ENCODE results near the gene ANG.

The ANG gene

DNA sequence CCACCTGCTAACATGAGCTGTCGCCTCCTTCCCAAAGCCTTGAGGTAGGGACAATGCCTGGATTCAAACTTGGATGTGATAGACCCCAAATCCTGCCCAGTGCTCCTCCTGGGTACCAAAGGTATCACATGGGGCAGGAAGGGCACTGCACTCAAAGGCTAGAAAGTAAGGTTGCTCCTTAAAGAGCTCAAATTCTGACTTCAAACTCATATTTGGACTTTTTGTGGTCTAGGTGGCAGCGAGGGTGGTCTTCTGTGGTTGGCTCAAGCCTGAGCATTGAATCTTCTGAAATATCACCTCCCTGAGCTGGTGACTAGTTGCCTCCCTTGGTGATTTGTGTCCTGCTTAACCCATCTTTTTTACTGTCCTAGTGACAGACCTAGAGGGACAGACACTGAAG lies 12.5 kb upstream of the ANG start:
- DNase-seq, result no peak

- DNase-seq, result peak; percentile 31
Measured at GRCh38 chr14:20679907-20680306, 8.7 kb upstream of the ANG start.

- no peak for DNase-seq
Measured at GRCh38 chr14:20680363-20680762, 8.2 kb upstream of the ANG start.

GRCh38 chr14:20680843-20681347 lies 7.7 kb upstream of the ANG start:
- no peak for DNase-seq

DNA sequence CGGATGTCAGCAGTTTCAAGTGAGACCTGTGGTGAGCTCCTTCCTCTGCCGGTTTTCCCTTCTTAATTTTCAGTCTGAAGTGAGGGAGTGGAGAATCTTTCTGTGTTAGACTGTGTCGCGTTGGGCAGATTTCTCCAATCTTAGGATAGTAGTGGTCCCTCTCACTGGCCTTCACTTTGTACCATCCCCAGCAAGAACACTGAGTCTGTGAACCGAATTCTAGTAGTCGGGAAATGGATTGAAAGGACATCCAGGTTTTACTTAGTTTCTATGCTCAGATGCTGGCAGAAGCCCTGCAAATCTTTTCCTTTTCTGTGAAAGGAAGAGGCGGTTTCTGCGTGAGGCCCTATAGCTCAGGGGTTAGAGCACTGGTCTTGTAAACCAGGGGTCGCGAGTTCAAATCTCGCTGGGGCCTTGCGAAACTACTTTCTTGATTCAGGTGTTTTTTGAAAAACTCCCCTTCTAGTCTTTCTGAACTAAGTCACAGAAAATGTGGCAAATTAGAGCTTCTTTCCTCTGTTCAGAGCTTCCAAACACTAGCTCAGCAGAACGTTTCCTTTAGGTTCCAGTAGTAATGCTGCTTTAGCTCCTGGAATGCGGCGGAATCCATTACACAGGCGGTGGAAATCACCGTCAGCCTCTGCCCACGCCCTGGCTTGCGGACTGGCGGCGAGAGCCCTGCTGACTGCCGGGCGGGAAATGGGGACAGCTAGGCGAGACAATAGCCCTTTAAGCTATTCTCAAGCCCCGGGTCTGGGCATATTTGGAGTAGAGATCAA lies 7.0 kb upstream of the ANG start:
- peak; percentile 85 for DNase-seq

- DNase-seq, result no peak
Measured at GRCh38 chr14:20682127-20682434, 6.5 kb upstream of the ANG start.

DNA sequence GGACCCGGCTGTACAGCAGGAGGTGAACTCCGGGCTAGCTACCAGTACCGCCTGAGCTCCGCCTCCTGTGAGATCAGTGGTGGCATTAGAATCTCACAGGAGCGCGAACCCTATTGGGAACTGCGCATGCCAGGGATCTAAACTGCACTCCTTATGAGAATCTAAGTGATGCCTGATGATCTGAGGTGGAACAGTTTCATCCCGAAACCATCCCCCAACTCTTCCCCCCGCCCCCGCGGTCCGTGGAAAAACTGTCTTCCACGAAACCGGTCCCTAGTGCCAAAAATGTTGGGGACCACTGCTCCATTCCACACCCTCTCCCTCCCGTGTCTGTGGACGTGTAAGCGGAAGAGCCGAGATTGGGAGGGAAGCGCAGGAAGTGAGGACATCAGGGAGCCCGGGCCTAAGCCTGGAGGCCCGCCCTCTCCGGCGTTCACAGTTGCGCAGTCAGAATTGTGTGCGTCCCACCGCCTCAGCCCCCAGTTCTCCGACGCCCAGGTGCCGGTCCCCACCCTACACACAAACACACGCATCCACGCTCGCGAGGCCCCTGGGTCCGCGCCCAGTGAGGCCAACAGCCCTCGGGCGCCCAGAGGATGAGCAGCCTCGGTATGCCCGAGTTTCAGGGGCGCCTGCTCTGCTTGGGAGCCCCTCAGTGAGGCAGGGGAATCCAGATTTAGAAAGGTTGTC lies 6.0 kb upstream of the ANG start:
- peak; percentile 84 for DNase-seq

GRCh38 chr14:20683125-20683890 lies 5.3 kb upstream of the ANG start:
- peak; percentile 81 for DNase-seq

DNA sequence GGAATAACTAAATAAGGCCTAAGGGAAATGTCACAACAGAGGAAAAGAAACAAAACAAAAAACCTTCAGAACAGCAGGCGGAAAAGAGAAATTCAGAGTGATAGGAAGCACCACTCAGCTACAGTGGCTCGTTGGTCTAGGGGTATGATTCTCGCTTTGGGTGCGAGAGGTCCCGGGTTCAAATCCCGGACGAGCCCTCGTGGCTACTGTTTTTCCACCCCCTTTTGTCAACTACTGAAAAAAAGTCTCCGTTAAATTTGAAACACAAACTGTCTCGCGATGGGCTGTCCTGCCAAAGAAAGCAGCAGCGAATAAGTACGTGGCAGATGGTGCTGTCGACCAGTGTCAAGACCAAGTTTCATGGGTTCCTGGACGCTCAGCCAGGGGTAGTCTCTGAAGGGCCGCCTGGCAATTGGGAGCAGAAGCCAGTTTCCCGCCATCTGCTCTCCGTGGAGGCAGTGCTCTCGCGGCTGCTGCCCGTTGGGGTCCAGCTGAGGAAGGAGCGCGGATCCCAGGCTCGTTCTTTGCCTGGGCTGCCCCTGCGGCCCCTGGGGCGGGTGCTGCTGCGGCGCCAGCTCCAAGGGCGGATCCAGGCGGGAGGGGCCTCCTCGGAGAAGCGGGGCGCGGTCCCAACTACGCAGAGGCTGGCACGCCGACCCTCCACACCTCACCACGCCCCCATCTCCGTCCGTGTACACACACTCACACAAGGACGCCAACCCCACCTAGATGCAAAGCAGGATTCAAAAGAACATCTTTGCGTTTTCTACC lies 4.5 kb upstream of the ANG start, which contains the start of gene RNASE4:
TSS of gene RNASE4 (plus strand) at position 670 of the 771 bp plus-strand sequence. CDS start 14,812 bp downstream, outside the sequence.
- peak; percentile 73 for DNase-seq

GRCh38 chr14:20684662-20685456 lies 3.7 kb upstream of the ANG start:
- no peak for DNase-seq

DNA sequence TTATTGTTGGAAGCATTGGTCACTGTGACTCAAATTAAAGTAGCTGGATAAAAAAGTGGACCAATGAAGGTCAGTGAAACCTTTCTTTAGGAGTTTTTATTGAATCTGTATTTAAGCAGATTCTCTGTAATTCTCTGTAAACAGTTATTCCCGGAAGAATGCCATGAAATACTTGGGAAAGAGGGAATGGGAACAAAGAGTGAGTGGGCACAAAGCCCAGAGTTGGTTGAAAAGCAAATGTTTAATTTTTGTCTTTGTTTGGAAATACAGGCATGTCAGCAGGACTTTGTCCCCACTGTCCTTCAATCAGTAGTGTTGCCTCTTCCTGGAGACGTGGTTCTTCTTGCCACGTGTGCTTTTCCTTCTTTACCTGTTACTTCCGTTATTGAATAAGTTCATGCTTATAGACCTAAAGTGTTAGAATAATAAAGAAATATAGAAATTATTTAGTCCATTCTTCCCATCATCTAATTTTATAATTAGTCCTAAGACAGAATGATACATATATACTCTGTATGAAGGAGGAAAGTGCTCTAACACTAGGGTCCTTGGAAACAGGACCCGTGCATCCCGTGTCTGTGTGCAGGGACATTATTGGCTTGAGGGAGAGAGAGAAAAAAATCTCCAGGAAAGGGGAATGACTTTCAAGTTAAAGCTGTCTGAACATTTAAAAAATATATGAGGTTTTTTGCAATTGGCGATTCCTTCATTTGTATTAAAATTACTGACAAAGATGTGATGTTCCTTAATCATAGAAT lies 2.0 kb upstream of the ANG start:
- no peak for DNase-seq

- DNase-seq, result no peak
Measured at GRCh38 chr14:20687362-20688166, 1.0 kb upstream of the ANG start.

DNA sequence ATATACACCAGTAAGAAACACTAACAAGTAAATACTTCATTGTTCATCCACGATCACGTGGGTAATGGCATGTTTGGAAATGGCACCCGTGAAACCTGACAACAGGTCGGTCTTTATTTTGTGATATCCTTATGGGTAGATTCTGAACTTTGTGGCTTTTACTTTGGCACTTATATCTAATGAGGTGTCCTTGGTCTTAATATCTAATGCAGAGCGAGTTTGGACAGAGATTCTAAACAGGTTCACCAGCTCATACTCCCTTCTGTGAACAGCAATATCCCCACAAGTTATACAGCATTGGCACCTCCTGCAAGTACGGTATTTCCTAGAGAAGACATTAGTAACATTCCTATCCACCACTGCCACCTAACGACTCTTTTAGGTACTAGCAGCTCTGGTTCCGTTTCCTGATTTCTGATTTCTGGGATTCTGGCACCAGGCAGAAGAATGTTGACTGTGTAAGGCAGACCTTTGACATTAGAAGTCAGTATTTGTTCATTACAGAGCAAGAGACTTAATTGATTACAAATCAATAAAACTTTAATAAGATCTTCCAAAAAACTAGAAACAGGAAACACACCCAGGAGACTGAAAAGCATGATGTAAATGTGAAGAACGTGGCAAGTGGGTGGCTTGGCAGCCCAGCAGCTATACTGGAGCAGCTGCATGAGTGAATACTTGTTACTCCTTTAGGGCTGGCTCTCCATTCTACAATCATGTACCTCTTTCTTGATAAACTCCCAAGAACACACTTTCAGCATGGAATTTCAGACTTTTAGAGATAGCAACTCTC lies 2.5 kb downstream of the ANG start:
- peak; percentile 72 for DNase-seq

DNA sequence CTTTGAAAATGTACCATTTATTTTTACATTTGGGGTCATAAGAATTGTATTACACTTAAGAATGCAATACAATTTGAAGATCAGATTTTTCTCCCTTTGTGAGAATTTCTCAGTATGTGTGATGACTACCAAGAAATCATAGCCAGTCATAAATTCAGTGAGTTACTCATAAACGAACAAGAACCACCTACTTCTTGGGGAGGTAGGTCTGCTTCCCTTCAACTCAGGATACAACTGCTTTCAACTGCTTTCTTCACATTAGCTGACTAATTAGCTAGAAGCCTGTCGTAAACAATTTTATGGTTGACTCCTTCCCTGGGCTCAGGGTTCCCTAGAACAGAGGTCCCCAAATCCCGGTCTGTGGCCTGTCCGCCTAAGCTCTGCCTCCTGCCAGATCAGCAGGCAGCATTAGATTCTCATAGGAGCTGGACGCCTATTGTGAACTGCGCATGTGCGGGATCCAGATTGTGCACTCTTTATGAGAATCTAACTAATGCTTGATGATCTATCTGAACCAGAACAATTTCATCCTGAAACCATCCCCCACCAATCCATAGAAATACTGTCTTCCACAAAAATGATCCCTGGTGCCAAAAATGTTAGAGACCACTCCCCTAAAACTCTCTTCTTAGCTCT lies 3.7 kb downstream of the ANG start:
- no peak for DNase-seq

GRCh38 chr14:20696764-20697163 lies 8.2 kb downstream of the ANG start:
- DNase-seq, result peak; percentile 55

DNA sequence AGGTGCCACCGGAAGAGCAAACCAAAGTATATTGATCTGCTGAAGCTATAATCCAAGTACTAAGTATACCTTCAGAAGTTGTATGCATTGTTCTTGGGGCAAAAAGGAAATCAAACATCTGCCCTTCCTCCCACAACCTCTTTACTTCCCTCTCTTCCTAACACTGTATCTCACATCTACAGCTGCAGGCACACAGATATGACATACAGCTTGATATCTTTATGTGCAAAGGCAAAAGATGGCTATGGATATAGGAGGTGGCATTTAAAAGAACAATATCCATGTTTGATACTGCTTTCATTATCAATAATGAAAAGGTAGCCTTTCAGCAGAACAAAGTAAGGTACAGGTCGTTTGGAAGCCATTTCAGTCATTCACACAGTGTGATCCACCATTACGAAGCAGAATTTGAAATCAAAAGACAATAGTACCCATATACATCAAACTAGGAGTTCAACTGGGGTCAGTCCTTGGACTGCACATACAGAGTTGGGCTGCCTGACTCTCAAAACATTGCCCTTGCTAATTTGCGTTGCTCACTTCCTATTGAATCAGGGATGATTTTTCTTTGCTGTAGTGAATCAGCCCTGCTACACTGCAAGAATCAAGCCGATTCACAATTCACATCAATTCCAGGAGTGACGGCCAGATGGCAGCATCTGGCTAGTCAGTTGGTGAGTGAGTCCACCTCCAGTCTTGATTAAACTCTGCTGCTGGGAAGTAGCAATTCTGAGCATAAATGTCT lies 8.9 kb downstream of the ANG start:
- peak; percentile 78 for DNase-seq

GRCh38 chr14:20698018-20698329 lies 9.4 kb downstream of the ANG start:
- no peak for DNase-seq

DNA sequence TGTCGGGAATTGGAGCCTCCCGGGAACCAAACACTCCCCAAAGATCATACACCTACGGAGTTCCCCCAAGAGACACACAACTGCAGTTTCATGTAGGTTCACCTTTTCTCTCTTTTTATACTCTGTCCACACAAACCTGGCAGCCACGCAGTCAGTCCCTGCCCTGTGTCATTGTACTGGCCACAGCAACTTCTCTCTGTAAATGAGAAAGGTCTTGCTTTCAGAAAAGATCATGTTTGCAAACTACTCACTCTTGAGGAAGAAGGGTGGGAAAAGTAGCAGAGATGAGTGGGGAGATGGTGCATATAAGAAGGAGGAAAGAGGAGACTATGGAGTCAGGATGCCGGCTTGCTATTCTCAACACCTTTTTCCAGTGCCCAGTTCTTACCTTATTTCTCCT lies 10.4 kb downstream of the ANG start:
- no peak for DNase-seq
